K562 (cell line): ENCODE data around the gene RREB1. TPM values are rescaled to one million over a fixed set of nuclear protein-coding genes. Genes with fewer than 3 reads are reported as not detected.

Source experiments
- ATF7 ChIP-seq: fragments of 450-650 bp; IDR thresholded peaks from 2 replicates; pipeline ENCODE4 v1.7.1; 2014; ENCODE audit warnings: mild to moderate bottlenecking, moderate library complexity
- BCOR ChIP-seq: fragments of 450-650 bp; IDR thresholded peaks from 2 replicates; pipeline ENCODE4 v1.6.1; 2016
- CREB5 ChIP-seq: fragments of 250-450 bp; sonication (Bioruptor Pico); IDR thresholded peaks from 2 replicates; pipeline ENCODE4 v1.5.0; 2020; ENCODE audit warnings: mild to moderate bottlenecking
- HDAC6 ChIP-seq: IDR thresholded peaks from 2 replicates; pipeline ENCODE4 v1.6.1; 2012; ENCODE audit warnings: low read depth, mild to moderate bottlenecking, control low read depth, inconsistent platforms, low read length, moderate library complexity
- HOXB6 ChIP-seq: fragments of 250-450 bp; sonication (Bioruptor Pico); IDR thresholded peaks from 2 replicates; pipeline ENCODE4 v1.5.1; 2022; ENCODE audit warnings: mild to moderate bottlenecking, borderline replicate concordance
- RBBP5 ChIP-seq: fragments of 200-600 bp; sonication (generic); IDR thresholded peaks from 2 replicates; pipeline ENCODE4 v1.6.1; 2012; ENCODE audit warnings: borderline replicate concordance, mild to moderate bottlenecking, low read length, control low read depth, inconsistent platforms; ENCODE audit not compliant: insufficient read depth, poor library complexity, severe bottlenecking
- SFPQ ChIP-seq: fragments of 200-400 bp; formaldehyde crosslinking; IDR thresholded peaks from 2 replicates; pipeline ENCODE4 v1.6.1; 2017; ENCODE audit warnings: mild to moderate bottlenecking, low read depth, low read length, moderate library complexity
- SP2 ChIP-seq: IDR thresholded peaks from 2 replicates; pipeline ENCODE4 v1.6.1; 2011; ENCODE audit warnings: mild to moderate bottlenecking, low read depth, low read length, moderate library complexity; ENCODE audit not compliant: poor library complexity, severe bottlenecking; ENCODE audit errors: extremely low read depth
- TBL1XR1 ChIP-seq, 2 experiments: IDR thresholded peaks; 2 replicates each; pipeline ENCODE4 v1.6.1; 2012; ENCODE audit warnings: improper control_type of control experiment in 2 of 2, low read length in 2 of 2, mild to moderate bottlenecking in 1 of 2
- ZBTB43 ChIP-seq: sonication (generic); formaldehyde crosslinking; IDR thresholded peaks from 2 replicates; pipeline ENCODE4 v1.8.0; 2023; ENCODE audit warnings: mild to moderate bottlenecking, missing genetic modification reagents
- ZBTB49 ChIP-seq: sonication (generic); formaldehyde crosslinking; IDR thresholded peaks from 2 replicates; pipeline ENCODE4 v1.8.0; 2022; ENCODE audit warnings: missing genetic modification reagents, mild to moderate bottlenecking, borderline replicate concordance
- polyA plus RNA-seq, 8 experiments: library from polyadenylated mRNA; depleted of rRNA in 4 of 8; stranded (reverse) in 5 of 8; unstranded in 3 of 8; fragments of >200 nt; fragmentation: Nextera tagmentation in 2 of 8; fragmentation: Illumina TruSeq in 1 of 8; extraction: Ambion mirVana in 2 of 8; extraction: Trizol in 1 of 8; gene quantifications; 2 replicates each; pipeline versions ENCODE4 v1.2.1 to v1.2.3, GENCODE V29; 2011 to 2014; ENCODE audit warnings: inconsistent platforms in 1 of 8, missing spikeins in 1 of 8
- total RNA-seq, 7 experiments: library from RNA; depleted of rRNA in 6 of 7; stranded (reverse); fragments of >200 nt in 6 of 7; fragmentation: Illumina TruSeq in 2 of 7; extraction: Trizol in 2 of 7; gene quantifications; 2 replicates each; pipeline versions ENCODE4 v1.2.1 to v1.2.3, GENCODE V29; 2011 to 2021; ENCODE audit warnings: low replicate concordance in 1 of 7

The RREB1 gene
- total and polyA plus RNA-seq, 9 of the 15 experiments (the other 6 are each of a cell fraction or from before 2014, with no cell fraction given), result 3.3 to 64.2 (median 19.3) TPM

- TF ChIP-seq HOXB6 (CRISPR knock-in tag) (no peak), BCOR (no peak; the same call in none of the 2 replicates), ZBTB49 (CRISPR knock-in tag) (no peak), RBBP5 (no peak), SP2 (no peak), ATF7 (peak; percentile 53; the same call in 1 of the 2 replicates), ZBTB43 (CRISPR knock-in tag) (no peak), HDAC6 (no peak), CREB5 (no peak), SFPQ (no peak), TBL1XR1 (IDR thresholded peaks at IDR 0.05; ENCODE audit: low read length in 2 of 2) (0 out of 4 replicates have a peak, but pooled peaks of 1 of the 2 experiments have one; percentile 51)
These were observed 42.8 kb downstream of the RREB1 start (continued) for GRCh38 chr6:7150381-7151064.
